HG03575 (cell line): ENCODE results near the gene TMEM9B.

ENCODE experiments used
- ATAC-seq: cut with Tn5 transposase; IDR thresholded peaks from one replicate; pipeline ENCODE4 v1.9.1; 2021; ENCODE audit not compliant: unreplicated experiment, insufficient number of reproducible peaks, low FRiP score; ENCODE audit errors: extremely low read depth

Gene TMEM9B

GRCh38 chr11:8905528-8906165 is 58.6 kb downstream of the TMEM9B start:
- no peak for ATAC-seq

DNA sequence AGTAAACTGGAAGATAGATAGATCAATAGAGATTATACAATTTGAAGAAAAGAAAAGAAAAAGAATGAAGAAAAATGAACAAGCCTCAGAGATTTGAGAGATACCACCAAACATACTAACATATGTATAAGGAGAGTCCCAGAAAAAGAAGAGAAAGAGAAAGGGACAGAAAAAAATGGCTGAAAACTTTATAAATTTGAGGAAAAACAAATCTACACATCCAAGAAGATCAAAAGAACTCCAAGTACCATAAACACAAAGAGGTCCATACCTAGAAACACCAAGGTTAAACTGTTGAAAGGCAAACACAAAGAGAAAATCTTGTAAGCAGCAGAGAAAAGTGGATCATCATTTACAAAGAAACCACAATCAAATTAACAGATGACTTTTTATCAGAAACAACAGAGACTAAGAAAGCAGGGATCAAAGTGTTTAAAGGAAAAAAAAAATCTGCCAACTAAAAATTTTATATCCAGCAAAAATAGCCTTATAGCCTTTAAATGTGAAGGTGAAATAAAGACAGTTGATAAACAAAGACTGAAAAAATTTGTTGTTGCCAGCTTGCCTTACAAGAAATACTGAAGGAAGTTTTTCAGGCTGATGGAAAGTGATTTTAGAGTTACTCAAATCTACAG is 65.0 kb downstream of the TMEM9B start:
- no peak for ATAC-seq
